NB4 (cell line): ENCODE results near the gene KRAS.

Experiments used
- POLR2A ChIP-seq: IDR thresholded peaks from 2 replicates; pipeline ENCODE4 v1.6.1; 2011; ENCODE audit warnings: mild to moderate bottlenecking; ENCODE audit not compliant: insufficient read length; ENCODE audit errors: extremely low read depth
- TF ChIP-seq, protein P1 (sequence below): IDR thresholded peaks from one replicate; pipeline ENCODE4 v1.5.1; 2012; ENCODE audit warnings: low read depth, low read length
- TF ChIP-seq, protein P2 (sequence below): IDR thresholded peaks from 2 replicates; pipeline ENCODE4 v1.6.1; 2011; ENCODE audit warnings: low read depth, low read length

- no peak for TF ChIP-seq POLR2A
- TF ChIP-seq, protein P1, sequence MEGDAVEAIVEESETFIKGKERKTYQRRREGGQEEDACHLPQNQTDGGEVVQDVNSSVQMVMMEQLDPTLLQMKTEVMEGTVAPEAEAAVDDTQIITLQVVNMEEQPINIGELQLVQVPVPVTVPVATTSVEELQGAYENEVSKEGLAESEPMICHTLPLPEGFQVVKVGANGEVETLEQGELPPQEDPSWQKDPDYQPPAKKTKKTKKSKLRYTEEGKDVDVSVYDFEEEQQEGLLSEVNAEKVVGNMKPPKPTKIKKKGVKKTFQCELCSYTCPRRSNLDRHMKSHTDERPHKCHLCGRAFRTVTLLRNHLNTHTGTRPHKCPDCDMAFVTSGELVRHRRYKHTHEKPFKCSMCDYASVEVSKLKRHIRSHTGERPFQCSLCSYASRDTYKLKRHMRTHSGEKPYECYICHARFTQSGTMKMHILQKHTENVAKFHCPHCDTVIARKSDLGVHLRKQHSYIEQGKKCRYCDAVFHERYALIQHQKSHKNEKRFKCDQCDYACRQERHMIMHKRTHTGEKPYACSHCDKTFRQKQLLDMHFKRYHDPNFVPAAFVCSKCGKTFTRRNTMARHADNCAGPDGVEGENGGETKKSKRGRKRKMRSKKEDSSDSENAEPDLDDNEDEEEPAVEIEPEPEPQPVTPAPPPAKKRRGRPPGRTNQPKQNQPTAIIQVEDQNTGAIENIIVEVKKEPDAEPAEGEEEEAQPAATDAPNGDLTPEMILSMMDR, result no peak
- TF ChIP-seq, protein P2, sequence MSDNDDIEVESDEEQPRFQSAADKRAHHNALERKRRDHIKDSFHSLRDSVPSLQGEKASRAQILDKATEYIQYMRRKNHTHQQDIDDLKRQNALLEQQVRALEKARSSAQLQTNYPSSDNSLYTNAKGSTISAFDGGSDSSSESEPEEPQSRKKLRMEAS, result no peak
Observed at GRCh38 chr12:25252946-25253345, 2.2 kb upstream of the KRAS start.
